ENCODE data around the gene RAB3IP.
"Not testable (repeated sequence)": the region's sequence is repeated elsewhere in the genome, so short reads cannot be mapped to it uniquely, and the experiment has no call there.

The RAB3IP gene

DNA sequence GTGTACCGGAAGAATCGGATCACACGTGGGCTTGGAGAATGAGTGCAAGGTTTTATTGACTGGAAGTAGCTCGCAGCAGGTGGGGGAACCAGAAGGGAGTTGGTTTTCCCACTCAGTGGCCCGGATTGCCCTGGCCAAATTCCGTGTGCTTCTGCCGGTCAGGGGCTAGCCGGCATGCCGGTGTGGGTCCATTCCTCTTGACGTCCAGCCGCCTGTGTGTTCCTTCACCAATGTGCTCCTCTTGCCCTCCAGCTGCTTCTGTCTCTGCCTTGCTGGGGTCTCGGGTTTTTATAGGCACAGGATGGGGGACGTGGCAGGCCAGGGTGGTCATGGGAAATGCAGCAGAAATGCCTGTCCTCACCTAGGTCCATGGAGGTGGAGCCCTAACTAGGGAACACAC lies 97.4 kb downstream of the RAB3IP start:
- no peak for DNase-seq

DNA sequence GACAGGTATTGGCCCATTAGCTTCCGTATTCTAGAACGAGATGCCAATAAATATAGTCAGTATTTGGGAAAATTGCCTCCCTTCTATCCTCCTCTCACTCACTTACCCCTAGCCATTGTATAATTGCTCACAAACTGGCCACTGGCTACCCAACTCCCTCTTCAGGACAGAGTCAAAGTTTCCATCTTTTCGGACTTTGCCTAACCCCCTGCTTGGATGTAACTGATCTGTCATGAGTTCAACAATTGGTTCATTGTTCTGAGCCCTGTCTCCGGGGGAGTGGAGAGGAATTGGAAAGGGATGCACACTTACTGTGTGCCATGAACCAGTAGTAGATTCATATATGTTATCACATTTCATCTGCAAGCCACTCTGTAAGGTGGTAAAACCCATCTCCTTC lies 98.5 kb downstream of the RAB3IP start:
- no peak for DNase-seq

DNA sequence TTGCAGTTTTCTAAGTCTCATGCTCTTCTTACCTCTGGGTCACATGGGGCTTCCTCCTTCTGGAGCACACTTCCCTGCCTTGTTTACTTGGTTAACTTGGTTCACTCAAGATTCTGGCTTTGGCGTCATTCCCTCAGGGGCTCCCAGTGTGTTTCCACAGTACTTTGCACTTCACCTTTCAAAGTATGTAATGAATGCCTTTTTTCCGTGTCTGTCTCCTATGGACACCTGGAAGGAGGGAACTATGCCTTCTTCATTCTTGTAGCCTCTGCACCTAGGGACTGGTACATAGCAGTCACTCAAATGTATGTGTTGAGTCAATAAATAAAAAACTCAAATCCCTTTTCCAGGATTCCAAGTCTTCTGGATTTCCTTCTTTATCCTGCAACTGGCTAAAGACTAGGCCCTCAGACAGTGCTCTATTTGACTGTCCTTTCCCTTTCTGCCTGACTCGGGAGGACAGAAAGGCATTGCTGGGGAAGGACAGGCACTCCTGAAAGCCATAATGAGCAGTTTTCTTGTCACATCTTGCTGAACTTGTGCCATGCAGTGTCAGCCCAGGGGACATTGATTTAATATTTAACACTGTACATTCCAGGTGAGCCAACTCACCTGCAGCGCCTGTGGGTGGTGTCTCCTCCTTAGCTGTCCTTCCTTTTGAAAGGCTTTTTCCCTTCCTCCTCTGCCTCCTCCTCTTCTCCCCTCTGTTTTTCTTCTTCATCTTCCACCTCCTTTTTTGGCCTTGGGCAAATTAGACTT lies 99.2 kb downstream of the RAB3IP start:
- DNase-seq: no peak

DNA sequence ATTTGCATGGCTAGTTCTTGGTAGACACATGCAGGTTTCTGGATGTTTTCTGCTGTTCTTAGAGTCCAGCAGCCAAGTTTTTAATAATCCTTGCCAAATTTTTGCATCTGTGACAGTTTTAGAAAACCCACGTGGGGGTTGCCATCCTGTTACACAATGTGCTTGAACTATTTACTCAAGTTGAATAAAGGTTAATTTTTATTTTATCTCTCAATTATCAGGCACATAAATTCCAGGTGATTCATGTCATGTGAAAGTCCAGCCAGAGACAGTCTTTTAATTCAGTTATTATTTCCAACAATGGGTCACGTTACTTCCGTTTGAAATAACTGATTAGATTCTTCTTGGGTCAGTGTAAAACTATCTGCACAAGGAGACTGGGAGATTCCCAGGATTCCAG lies 102.1 kb downstream of the RAB3IP start:
- no peak for DNase-seq

DNA sequence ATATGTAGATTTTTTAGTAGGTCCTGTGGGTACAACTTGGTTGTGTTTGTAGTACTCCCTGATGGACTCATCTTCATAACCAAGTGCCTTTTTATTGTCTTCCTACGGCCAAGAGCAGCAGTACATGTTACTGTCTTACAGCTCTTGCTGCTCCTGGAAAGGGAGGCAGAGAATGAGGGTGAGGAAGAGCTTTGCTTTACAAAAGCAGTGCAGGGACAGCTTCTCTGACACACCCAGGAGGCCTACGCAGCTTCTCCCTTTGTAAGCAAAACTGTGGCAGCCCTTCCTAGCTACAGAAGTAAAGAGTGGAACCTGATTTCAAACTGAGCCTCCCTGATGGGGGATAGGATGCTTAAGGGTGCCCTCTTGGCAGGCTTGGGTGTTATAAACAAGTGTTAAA lies 104.9 kb downstream of the RAB3IP start:
- no peak for DNase-seq

DNA sequence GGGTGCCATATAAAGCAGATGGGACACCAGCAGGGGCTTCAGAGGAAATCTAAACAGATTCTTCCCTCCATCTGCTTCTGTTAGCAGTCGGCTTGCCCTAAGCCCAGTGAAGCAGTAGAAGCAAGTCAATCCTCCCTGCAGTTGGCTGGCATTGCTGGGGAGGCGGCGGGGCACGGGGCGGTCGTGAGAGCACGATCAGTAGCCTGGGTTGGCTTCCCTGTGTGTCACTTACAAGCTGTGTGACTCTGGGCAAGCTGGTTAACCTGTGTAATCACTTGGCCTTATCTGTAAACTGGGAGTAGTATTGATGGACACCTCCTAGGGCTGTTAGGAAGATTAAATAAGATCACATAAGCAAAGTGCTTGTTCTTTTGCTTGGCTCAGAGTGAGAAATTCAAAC lies 105.8 kb downstream of the RAB3IP start:
- no peak for DNase-seq

DNA sequence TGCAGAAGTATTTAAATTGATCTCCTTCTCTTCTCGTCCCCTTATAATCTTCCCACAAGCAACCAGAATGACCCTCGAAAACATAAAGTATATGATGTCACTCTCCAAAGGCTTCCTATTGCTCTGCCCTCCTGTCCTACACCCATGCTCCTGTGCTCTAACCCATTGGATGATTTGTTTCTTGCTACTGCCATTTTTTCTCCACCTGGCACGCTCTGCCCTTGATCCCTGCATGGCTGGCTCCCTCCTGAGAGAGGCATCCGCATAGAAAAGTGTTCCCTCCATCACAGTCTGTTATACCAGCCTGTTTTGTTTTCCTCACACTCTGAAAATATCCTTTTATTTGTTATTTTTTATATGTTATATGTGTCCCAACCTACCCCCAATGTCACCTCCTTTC lies 106.2 kb downstream of the RAB3IP start:
- no peak for DNase-seq

DNA sequence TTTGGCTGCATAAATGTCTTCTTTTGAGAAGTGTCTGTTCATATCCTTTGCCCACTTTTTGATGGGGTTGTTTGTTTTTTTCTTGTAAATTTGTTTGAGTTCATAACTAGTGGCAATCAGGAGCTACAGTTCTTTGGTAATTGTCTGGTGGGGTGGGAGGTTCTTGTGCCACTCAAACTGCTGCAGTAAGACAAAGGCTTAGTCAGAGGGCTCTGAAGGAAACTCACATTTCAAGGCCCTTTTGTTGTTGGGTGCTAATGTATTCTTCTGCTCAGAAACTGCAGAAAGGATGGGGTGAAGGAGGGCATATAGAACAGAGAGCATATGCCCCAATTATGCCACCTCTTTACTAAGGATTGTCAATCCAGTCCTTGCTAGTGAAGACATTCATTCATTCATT lies 108.3 kb downstream of the RAB3IP start:
- DNase-seq: no peak

DNA sequence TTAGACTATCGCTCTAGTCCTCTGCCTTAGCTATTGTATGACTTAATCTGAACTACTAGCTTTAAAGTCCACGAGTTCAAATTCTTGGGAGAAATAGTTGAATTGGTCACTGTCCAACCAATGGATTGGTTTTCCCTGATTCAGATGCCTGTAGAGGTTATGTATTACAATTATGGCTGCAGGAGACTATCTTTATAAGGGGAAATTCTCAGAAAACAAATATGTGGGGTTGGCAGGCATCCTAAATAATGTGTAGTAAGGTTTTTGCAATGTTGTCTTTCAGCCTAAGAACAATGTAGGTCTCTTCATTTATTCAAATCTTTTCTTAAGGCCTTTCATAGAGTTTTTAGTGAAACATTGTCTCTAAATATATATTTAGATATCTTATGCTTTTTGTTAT lies 113.3 kb downstream of the RAB3IP start:
- no peak for DNase-seq

DNA sequence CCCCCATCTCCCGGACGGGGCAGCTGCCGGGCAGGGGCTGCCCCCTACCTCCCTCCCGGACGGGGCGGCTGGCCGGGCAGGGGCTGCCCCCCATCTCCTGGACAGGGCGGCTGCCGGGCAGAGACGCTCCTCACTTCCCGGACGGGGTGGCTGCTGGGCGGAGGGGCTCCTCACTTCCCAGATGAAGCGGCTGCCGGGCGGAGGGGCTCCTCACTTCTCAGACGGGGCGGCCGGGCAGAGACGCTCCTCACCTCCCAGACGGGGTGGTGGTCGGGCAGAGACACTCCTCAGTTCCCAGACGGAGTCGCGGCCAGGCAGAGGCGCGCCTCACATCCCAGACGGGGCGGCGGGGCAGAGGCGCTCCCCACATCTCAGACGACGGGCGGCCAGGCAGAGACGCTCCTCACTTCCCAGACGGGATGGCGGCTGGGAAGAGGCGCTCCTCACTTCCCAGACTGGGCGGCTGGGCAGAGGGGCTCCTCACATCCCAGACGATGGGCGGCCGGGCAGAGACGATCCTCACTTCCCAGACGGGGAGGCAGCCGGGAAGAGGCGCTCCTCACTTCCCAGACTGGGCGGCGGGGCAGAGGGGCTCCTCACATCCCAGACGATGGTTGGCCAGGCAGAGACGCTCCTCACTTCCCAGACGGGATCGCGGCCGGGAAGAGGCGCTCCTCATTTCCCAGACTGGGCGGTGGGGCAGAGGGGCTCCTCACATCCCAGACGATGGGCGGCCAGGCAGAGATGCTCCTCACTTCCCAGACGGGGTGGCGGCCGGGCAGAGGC lies 114.7 kb downstream of the RAB3IP start:
- not testable (repeated sequence) for DNase-seq

DNA sequence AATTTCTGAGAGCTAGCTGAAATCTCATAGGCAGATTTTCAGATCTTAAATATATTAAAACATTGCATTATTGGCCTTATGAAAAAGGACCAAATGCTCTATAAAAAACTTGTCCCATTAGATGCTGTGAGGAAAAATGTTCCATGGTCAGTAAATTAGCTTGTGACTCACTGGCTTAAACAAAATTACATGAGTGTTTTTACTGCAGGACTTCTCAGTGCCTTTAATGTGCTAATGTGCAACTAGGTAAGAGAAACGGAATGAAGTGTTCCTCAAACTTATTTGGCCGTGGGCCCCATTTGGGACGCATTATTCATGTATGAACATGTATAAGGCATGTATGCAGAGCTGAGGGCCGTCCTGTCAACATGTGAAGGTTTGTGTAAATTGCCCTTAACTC lies 128.0 kb downstream of the RAB3IP start:
- no peak for DNase-seq

DNA sequence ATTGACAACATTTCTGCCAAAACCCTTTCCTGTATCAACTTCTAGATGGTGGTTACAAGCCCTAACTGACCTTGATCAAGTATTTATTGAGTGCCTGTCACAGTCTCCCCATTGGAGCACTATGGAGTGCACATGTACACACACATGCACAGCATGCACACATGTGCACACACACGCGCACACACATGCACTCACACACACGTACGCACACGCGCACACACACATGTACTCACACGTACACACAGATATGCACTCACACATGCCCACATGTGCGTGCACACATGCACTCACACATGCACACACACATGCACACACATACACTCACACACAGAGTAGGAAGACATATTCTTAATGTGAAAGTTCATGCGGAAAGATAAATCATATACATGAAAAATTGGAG lies 130.0 kb downstream of the RAB3IP start:
- no peak for DNase-seq

DNA sequence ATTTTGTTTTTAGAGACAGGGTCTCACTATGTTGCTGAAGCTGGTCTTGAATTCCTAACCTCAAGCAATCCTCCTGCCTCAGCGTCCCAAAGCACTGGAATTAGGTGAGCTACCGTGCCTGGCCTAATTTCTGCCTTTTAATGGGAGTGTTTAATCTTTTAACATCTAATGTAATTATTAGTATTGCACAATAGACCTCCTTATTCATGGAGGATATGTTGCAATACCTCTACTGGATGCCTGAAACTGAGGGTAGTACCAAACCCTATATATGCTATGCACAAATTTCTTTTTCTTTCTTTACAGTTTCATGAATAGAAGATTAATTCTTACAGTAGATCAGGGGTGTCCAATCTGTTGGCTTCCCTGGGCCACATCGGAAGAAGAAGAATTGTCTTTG lies 134.1 kb downstream of the RAB3IP start:
- DNase-seq: no peak

Measured in right hindlimb (tissue), 1 donor.